HG02938 (cell line): ENCODE data around the gene IVD.

Experiments
- ATAC-seq: cut with Tn5 transposase; IDR thresholded peaks from one replicate; pipeline ENCODE4 v1.9.1; 2021; ENCODE audit warnings: mild to moderate bottlenecking, moderate library complexity; ENCODE audit not compliant: unreplicated experiment

IVD gene

GRCh38 chr15:40405501-40406381 is at the start of gene IVD:
IVD (plus strand) TSS chr15:40405795; CDS start chr15:40405828, 33 bp downstream.
- peak; percentile 68 for ATAC-seq

- ATAC-seq, result no peak
These were observed 49.5 kb upstream of the IVD start for GRCh38 chr15:40355976-40356585.

- no peak for ATAC-seq
These were observed 48.3 kb upstream of the IVD start for GRCh38 chr15:40357246-40357645.

GRCh38 chr15:40357723-40358470 is 47.7 kb upstream of the IVD start, which contains the start of gene DISP2:
DISP2 (plus strand) TSS chr15:40358219; CDS start chr15:40358322, 103 bp downstream.
- ATAC-seq, result peak; percentile 61

GRCh38 chr15:40358471-40359353 is 46.9 kb upstream of the IVD start:
- peak; percentile 7 for ATAC-seq

- ATAC-seq, result no peak
These were observed 45.6 kb upstream of the IVD start for GRCh38 chr15:40360015-40360414.

- no peak for ATAC-seq
These were observed 44.0 kb upstream of the IVD start for GRCh38 chr15:40361640-40362039.

- ATAC-seq, result no peak
These were observed 42.0 kb upstream of the IVD start for GRCh38 chr15:40363611-40364010.

GRCh38 chr15:40364251-40364650 is 41.3 kb upstream of the IVD start:
- no peak for ATAC-seq

GRCh38 chr15:40365016-40365415 is 40.6 kb upstream of the IVD start:
- no peak for ATAC-seq

- ATAC-seq, result no peak
These were observed 39.8 kb upstream of the IVD start for GRCh38 chr15:40365624-40366456.

GRCh38 chr15:40366457-40367370 is 38.9 kb upstream of the IVD start:
- ATAC-seq, result no peak

- no peak for ATAC-seq
These were observed 38.3 kb upstream of the IVD start for GRCh38 chr15:40367371-40367685.

- ATAC-seq, result no peak
These were observed 37.6 kb upstream of the IVD start for GRCh38 chr15:40367686-40368611.

GRCh38 chr15:40368719-40369473 is 36.7 kb upstream of the IVD start:
- no peak for ATAC-seq

- ATAC-seq, result no peak
These were observed 36.1 kb upstream of the IVD start for GRCh38 chr15:40369474-40369869.

GRCh38 chr15:40369971-40370370 is 35.6 kb upstream of the IVD start:
- ATAC-seq, result no peak
